GM23338 (cell line): ENCODE data around the gene OR14A16. TPM values are rescaled to one million over a fixed set of nuclear protein-coding genes. Genes with fewer than 3 reads are reported as not detected.

Experiments used
- ATAC-seq: fragments of 200-7000 bp; cut with Tn5 transposase; 3 replicates; pipeline ENCODE4 v1.9.1; 2020
- DNase-seq: peaks from one replicate; pipeline ENCODE4 v3.0.0-alpha.2; 2015; ENCODE audit warnings: low spot score
- H2AFZ ChIP-seq: fragments of 200-600 bp; sonication (generic); 2 replicates; pipeline ENCODE4 v1.8.0; 2016; ENCODE audit warnings: antibody characterized with exemption, mild to moderate bottlenecking, moderate library complexity
- H3F3A ChIP-seq: fragments of 200-600 bp; sonication (generic); replicated peaks from 2 replicates; pipeline ENCODE4 v1.8.0; 2017; ENCODE audit warnings: antibody characterized with exemption, mixed run types, low read depth
- H3K27ac ChIP-seq: fragments of 200-600 bp; sonication (generic); 2 replicates; pipeline ENCODE4 v1.6.1; 2016; ENCODE audit warnings: low read depth
- H3K27me3 ChIP-seq: fragments of 200-600 bp; sonication (generic); 2 replicates; pipeline ENCODE4 v1.8.0; 2016; ENCODE audit warnings: mild to moderate bottlenecking, mixed run types, moderate library complexity; ENCODE audit not compliant: insufficient read depth
- H3K36me3 ChIP-seq: fragments of 200-600 bp; sonication (generic); 2 replicates; pipeline ENCODE4 v1.8.0; 2016; ENCODE audit warnings: mild to moderate bottlenecking; ENCODE audit not compliant: insufficient read depth
- H3K4me1 ChIP-seq: fragments of 200-600 bp; sonication (generic); 2 replicates; pipeline ENCODE4 v1.8.0; 2016; ENCODE audit warnings: mild to moderate bottlenecking, moderate library complexity; ENCODE audit not compliant: insufficient read depth
- H3K4me2 ChIP-seq: fragments of 200-600 bp; sonication (generic); 2 replicates; pipeline ENCODE4 v1.7.1; 2017; ENCODE audit warnings: mixed run types
- H3K4me3 ChIP-seq: fragments of 200-600 bp; sonication (generic); 2 replicates; pipeline ENCODE4 v1.6.1; 2016; ENCODE audit warnings: mixed run types
- H3K79me2 ChIP-seq: fragments of 200-600 bp; sonication (generic); replicated peaks from 2 replicates; pipeline ENCODE4 v1.8.0; 2017; ENCODE audit warnings: mild to moderate bottlenecking; ENCODE audit not compliant: insufficient read depth
- H3K9me2 ChIP-seq: fragments of 200-600 bp; sonication (generic); 2 replicates; pipeline ENCODE4 v1.8.0; 2017; ENCODE audit not compliant: insufficient read depth
- H4K20me1 ChIP-seq: fragments of 200-600 bp; sonication (generic); replicated peaks from 2 replicates; pipeline ENCODE4 v1.8.0; 2017; ENCODE audit warnings: mild to moderate bottlenecking; ENCODE audit not compliant: insufficient read depth
- H3K27ac Mint-ChIP-seq: 2 replicates; pipeline ENCODE4 v1.8.0; 2020; ENCODE audit warnings: inconsistent platforms, mild to moderate bottlenecking, moderate library complexity, mixed read lengths
- H3K27me3 Mint-ChIP-seq: 3 replicates; pipeline ENCODE4 v1.8.0; 2022; ENCODE audit warnings: low read depth, mild to moderate bottlenecking, moderate library complexity, mixed read lengths, inconsistent platforms; ENCODE audit not compliant: insufficient read depth, poor library complexity
- H3K36me3 Mint-ChIP-seq: 3 replicates; pipeline ENCODE4 v1.8.0; 2021; ENCODE audit warnings: low read depth, mild to moderate bottlenecking, inconsistent platforms, moderate library complexity, mixed read lengths
- H3K4me1 Mint-ChIP-seq: 3 replicates; pipeline ENCODE4 v1.8.0; 2020; ENCODE audit warnings: mild to moderate bottlenecking, inconsistent platforms, mixed read lengths
- H3K4me3 Mint-ChIP-seq: 3 replicates; pipeline ENCODE4 v1.8.0; 2021; ENCODE audit warnings: moderate library complexity, mild to moderate bottlenecking, inconsistent platforms, mixed read lengths
- H3K9me3 Mint-ChIP-seq: 3 replicates; pipeline ENCODE4 v1.8.0; 2020; ENCODE audit warnings: moderate library complexity, mild to moderate bottlenecking, inconsistent platforms, mixed read lengths
- CREB1 ChIP-seq: fragments of 250-450 bp; sonication (Bioruptor Pico); IDR thresholded peaks from 2 replicates; pipeline ENCODE4 v1.5.0; 2020; ENCODE audit warnings: low read depth, mild to moderate bottlenecking, moderate library complexity
- CTCF ChIP-seq, 2 experiments: fragments of 200-600 bp in 1 of 2; sonication (generic) in 1 of 2; conservative IDR thresholded peaks; 2 replicates each; pipeline versions ENCODE4 v1.5.1 to v1.6.1; 2016 to 2017; ENCODE audit warnings: antibody characterized with exemption in 2 of 2, low read depth in 2 of 2, mild to moderate bottlenecking in 2 of 2, moderate library complexity in 1 of 2
- EZH2 ChIP-seq: fragments of 200-600 bp; sonication (generic); IDR thresholded peaks from one replicate; pipeline ENCODE4 v1.8.0; 2017; ENCODE audit warnings: antibody characterized with exemption, mild to moderate bottlenecking, low read depth; ENCODE audit not compliant: unreplicated experiment
- EZH2phosphoT487 ChIP-seq: fragments of 200-600 bp; sonication (generic); IDR thresholded peaks from one replicate; pipeline ENCODE4 v1.8.1; 2018; ENCODE audit warnings: antibody characterized with exemption; ENCODE audit not compliant: unreplicated experiment
- JUNB ChIP-seq: IDR thresholded peaks from one replicate; pipeline ENCODE4 v1.6.1; 2016; ENCODE audit warnings: antibody characterized with exemption; ENCODE audit not compliant: unreplicated experiment
- NANOG ChIP-seq: IDR thresholded peaks from 2 replicates; pipeline ENCODE4 v1.6.1; 2016; ENCODE audit warnings: antibody characterized with exemption, borderline replicate concordance
- POLR2AphosphoS5 ChIP-seq: IDR thresholded peaks from 2 replicates; pipeline ENCODE4 v1.6.1; 2016; ENCODE audit warnings: antibody characterized with exemption, low read depth
- REST ChIP-seq: IDR thresholded peaks from one replicate; pipeline ENCODE4 v1.6.1; 2018; ENCODE audit warnings: antibody characterized with exemption; ENCODE audit not compliant: unreplicated experiment
- STAT1 ChIP-seq: IDR thresholded peaks from one replicate; pipeline ENCODE4 v1.6.1; 2016; ENCODE audit warnings: antibody characterized with exemption; ENCODE audit not compliant: unreplicated experiment
- ZNF114 ChIP-seq: fragments of 250-450 bp; sonication (Bioruptor Pico); IDR thresholded peaks from 2 replicates; pipeline ENCODE4 v1.5.0; 2020; ENCODE audit warnings: mild to moderate bottlenecking, moderate library complexity
- polyA plus RNA-seq: library from polyadenylated mRNA; unstranded; fragments of >200 nt; fragmentation: Nextera tagmentation; extraction: Ambion mirVana; gene quantifications from 2 replicates; pipeline ENCODE4 v1.2.1, GENCODE V29; 2016
- total RNA-seq: library from RNA; depleted of rRNA; stranded (reverse); fragments of >200 nt; shearing (Covaris generic); gene quantifications from 2 replicates; pipeline ENCODE4 v1.2.3, GENCODE V29; 2014

OR14A16 gene
- total and polyA plus RNA-seq, 2 experiments from 2014 or later, result 0.34 TPM; not detected in 1

- Histone ChIP-seq H4K20me1 (no peaks in the 10 kb centered on the region), H3F3A (no peaks in the 10 kb centered on the region), H3K4me1 (peaks cover 6% of the 10 kb centered on the region; the same call in 1 of the 2 replicates), H3K79me2 (no peaks in the 10 kb centered on the region), H3K4me2 (peak within 1 kb of the TSS; percentile 85), H3K36me3 (0 out of 2 replicates have a peak, but pooled peaks cover 2% of the 10 kb centered on the region), H2AFZ (peak within 1 kb of the TSS; percentile 95), H3K4me3 (peak within 1 kb of the TSS; percentile 77), H3K27me3 (peaks cover 18% of the 10 kb centered on the region), H3K27ac (no peak within 1 kb of the TSS), H3K9me2 (no peaks in the 10 kb centered on the region)
- Mint-ChIP-seq H3K4me3 (peak within 1 kb of the TSS; percentile 73), H3K27ac (no peak within 1 kb of the TSS), H3K36me3 (peaks cover 6% of the 10 kb centered on the region; the same call in 2 of the 3 replicates), H3K27me3 (peaks cover 16% of the 10 kb centered on the region), H3K9me3 (peaks cover 69% of the 10 kb centered on the region), H3K4me1 (peaks cover 6% of the 10 kb centered on the region)
- TF ChIP-seq CTCF (conservative IDR thresholded peaks at IDR 0.05; ENCODE audit: low read depth in 2 of 2) (peak in 1 of 2 experiments; percentile 66; a peak in 2 of 4 replicates), REST (peak; percentile 13), CREB1 (CRISPR knock-in tag) (no peak), ZNF114 (no peak), NANOG (no peak), EZH2phosphoT487 (no peak), JUNB (no peak)
- ATAC-seq, result peak; percentile 89
- DNase-seq, result peak; percentile 67
Observed at GRCh38 chr1:247857069-247857984, 33.4 kb upstream of the OR14A16 start, which contains the start of gene TRIM58. Gene TRIM58 (plus strand): TSS chr1:247857187. CDS start chr1:247857247, 60 bp downstream.

- no peak overlapping the region for H3K4me3 ChIP-seq
- Mint-ChIP-seq H3K36me3 (peaks cover 6% of the 10 kb centered on the region; the same call in 2 of the 3 replicates), H3K9me3 (peaks cover 79% of the 10 kb centered on the region), H3K27me3 (peaks cover 16% of the 10 kb centered on the region), H3K27ac (no peak overlapping the region), H3K4me1 (peaks cover 6% of the 10 kb centered on the region), H3K4me3 (peak overlapping the region; percentile 70)
- H4K20me1 ChIP-seq, result no peaks in the 10 kb centered on the region
- ATAC-seq (no peak), DNase-seq (no peak)
- no peak overlapping the region for H2AFZ ChIP-seq
- no peaks in the 10 kb centered on the region for H3K79me2 ChIP-seq
- H3F3A ChIP-seq, result no peaks in the 10 kb centered on the region
- no peaks in the 10 kb centered on the region for H3K36me3 ChIP-seq
- peaks cover 6% of the 10 kb centered on the region; the same call in 1 of the 2 replicates for H3K4me1 ChIP-seq
- peaks cover 18% of the 10 kb centered on the region for H3K27me3 ChIP-seq
- H3K27ac ChIP-seq, result no peak overlapping the region
- H3K9me2 ChIP-seq, result no peaks in the 10 kb centered on the region
- H3K4me2 ChIP-seq, result no peak overlapping the region
- TF ChIP-seq CTCF (conservative IDR thresholded peaks at IDR 0.05; ENCODE audit: low read depth in 2 of 2), result no peak
- TF ChIP-seq REST, result no peak
- no peak for TF ChIP-seq CREB1 (CRISPR knock-in tag)
- TF ChIP-seq EZH2phosphoT487, result no peak
- no peak for TF ChIP-seq JUNB
- TF ChIP-seq STAT1, result no peak
- TF ChIP-seq ZNF114, result no peak
- TF ChIP-seq NANOG, result no peak
- no peak for TF ChIP-seq EZH2
- TF ChIP-seq POLR2AphosphoS5, result no peak
Observed at GRCh38 chr1:247855911-247856310, 32.0 kb upstream of the OR14A16 start.
